HepG2 (cell line): Measurements from ENCODE around the gene PCSK2. TPM values are rescaled to one million over a fixed set of nuclear protein-coding genes. Genes with fewer than 3 reads are reported as not detected.
A peak's percentile ranks its signal among the peaks of the same experiment; 100 is the strongest.

Experiments
- ATAC-seq: fragments of 200-7000 bp; cut with Tn5 transposase; 3 replicates; pipeline ENCODE4 v1.9.1; 2020; ENCODE audit warnings: mild to moderate bottlenecking, moderate library complexity
- BruUV-seq: library from RNA; stranded (reverse); fragments of 400-500 nt; replicated peaks from 2 replicates; lab custom pipeline; 2021; lab: Mats Ljungman, UMichigan
- CTCF ChIA-PET: fragments of 300-600 bp; formaldehyde crosslinking; extraction: SDS; loops from one replicate; lab custom pipeline; 2021; ENCODE audit warnings: low total read pairs, inconsistent platforms, low intra/inter-chr PET ratio; lab: Yijun Ruan, JAX
- POLR2A ChIA-PET: fragments of 350-600 bp; sonication (Branson Sonifier 250); formaldehyde crosslinking; loops from one replicate; lab custom pipeline; 2020; ENCODE audit warnings: antibody characterized with exemption, inconsistent platforms; lab: Yijun Ruan, JAX
- DNase-seq: peaks from one replicate; pipeline ENCODE4 v3.0.0-alpha.2; 2015; ENCODE audit warnings: low spot score
- FAIRE-seq: peaks from 3 replicates; lab custom pipeline; 2011; peaks lifted over from hg19 to GRCh38; lab: Jason Lieb, UNC
- H2AFZ ChIP-seq: one replicate; pipeline ENCODE4 v1.6.1; 2011; ENCODE audit warnings: low read length, inconsistent platforms
- H3K27ac ChIP-seq: fragments of 300-600 bp; 3 replicates; pipeline ENCODE4 v1.8.0; 2011; ENCODE audit warnings: mixed run types, mild to moderate bottlenecking, mixed read lengths, low read length, inconsistent platforms; ENCODE audit not compliant: insufficient read depth; ENCODE audit errors: extremely low read length
- H3K27me3 ChIP-seq, 2 experiments: fragments of 200-600 bp in 1 of 2; 2 replicates in 1 of 2; 3 replicates in 1 of 2; pipeline versions ENCODE4 v1.6.0 to v1.8.0; 2011; ENCODE audit warnings: low read length in 2 of 2, mild to moderate bottlenecking in 2 of 2, moderate library complexity in 2 of 2, inconsistent platforms in 1 of 2; ENCODE audit not compliant: insufficient read depth in 2 of 2, control insufficient read depth in 1 of 2
- H3K36me3 ChIP-seq, 2 experiments: fragments of 200-600 bp in 1 of 2; replicated peaks in 1 of 2; 2 replicates in 1 of 2; 3 replicates in 1 of 2; pipeline versions ENCODE4 v1.5.1 to v1.8.0; 2011; ENCODE audit warnings: low read length in 2 of 2, inconsistent platforms in 1 of 2; ENCODE audit not compliant: insufficient read depth in 2 of 2, control insufficient read depth in 1 of 2
- H3K4me1 ChIP-seq: 2 replicates; pipeline ENCODE4 v1.5.1; 2012; ENCODE audit warnings: low read length, inconsistent platforms; ENCODE audit not compliant: insufficient read depth
- H3K4me2 ChIP-seq: 2 replicates; pipeline ENCODE4 v1.6.0; 2011; ENCODE audit warnings: low read depth, low read length, inconsistent platforms
- H3K4me3 ChIP-seq, 3 experiments: fragments of 200-600 bp in 1 of 3; sonication (generic), shearing (Covaris generic) in 1 of 3; replicated peaks in 1 of 3; 2 replicates each; pipeline ENCODE4 v1.5.1; 2011 to 2016; ENCODE audit warnings: low read length in 3 of 3, inconsistent platforms in 2 of 3, low read depth in 2 of 3, mild to moderate bottlenecking in 2 of 3, control low read depth in 1 of 3, mixed read lengths in 1 of 3; ENCODE audit not compliant: insufficient read depth in 1 of 3
- H3K79me2 ChIP-seq: one replicate; pipeline ENCODE4 v1.6.1; 2011; ENCODE audit warnings: low read length, inconsistent platforms; ENCODE audit not compliant: insufficient read depth
- H3K9ac ChIP-seq: 2 replicates; pipeline ENCODE4 v1.6.0; 2011; ENCODE audit warnings: mild to moderate bottlenecking, low read depth, low read length, inconsistent platforms; ENCODE audit not compliant: insufficient read depth
- H3K9me3 ChIP-seq: 2 replicates; pipeline ENCODE4 v1.5.1; 2012; ENCODE audit warnings: mild to moderate bottlenecking, low read length
- H4K20me1 ChIP-seq: 2 replicates; pipeline ENCODE4 v1.6.0; 2011; ENCODE audit warnings: inconsistent platforms, mild to moderate bottlenecking, low read length, moderate library complexity; ENCODE audit not compliant: insufficient read depth
- CEBPB ChIP-seq: IDR thresholded peaks from 2 replicates; pipeline ENCODE4 v1.6.1; 2011; ENCODE audit warnings: low read depth, low read length, improper control_type of control experiment, borderline replicate concordance
- GABPA ChIP-seq, 2 experiments: IDR thresholded peaks; 2 replicates each; pipeline ENCODE4 v1.6.1; 2011 to 2016; ENCODE audit warnings: low read depth in 2 of 2, low read length in 1 of 2, missing biosample characterization in 1 of 2, missing genetic modification characterization in 1 of 2
- HDAC6 ChIP-seq: fragments of 200-600 bp; sonication (generic); IDR thresholded peaks from 2 replicates; pipeline ENCODE4 v1.7.0; 2017; ENCODE audit warnings: mild to moderate bottlenecking, antibody characterized with exemption, low read length, low read depth
- SOX6 ChIP-seq, 2 experiments: fragments of 450-650 bp in 1 of 2; sonication (generic) in 1 of 2; formaldehyde crosslinking in 1 of 2; IDR thresholded peaks; 2 replicates each; pipeline versions ENCODE4 v1.4.0 to v1.6.1; 2017 to 2020; ENCODE audit warnings: antibody characterized with exemption in 1 of 2, mild to moderate bottlenecking in 1 of 2, missing genetic modification reagents in 1 of 2
- SPEN ChIP-seq: sonication (generic); formaldehyde crosslinking; IDR thresholded peaks from 2 replicates; pipeline ENCODE4 v1.5.1; 2020; ENCODE audit warnings: low read depth, mild to moderate bottlenecking, missing genetic modification reagents
- SUZ12 ChIP-seq: fragments of 150-350 bp; IDR thresholded peaks from 2 replicates; pipeline ENCODE4 v1.6.1; 2014; ENCODE audit warnings: low read depth, low read length
- ZMYM2 ChIP-seq: sonication (generic); formaldehyde crosslinking; IDR thresholded peaks from 2 replicates; pipeline ENCODE4 v1.8.0; 2022; ENCODE audit warnings: mild to moderate bottlenecking, missing genetic modification reagents
- ZNF136 ChIP-seq: sonication (generic); formaldehyde crosslinking; IDR thresholded peaks from 2 replicates; pipeline ENCODE4 v1.8.1; 2022; ENCODE audit warnings: low read depth, mild to moderate bottlenecking, moderate library complexity, missing genetic modification reagents
- ZNF224 ChIP-seq: sonication (generic); formaldehyde crosslinking; IDR thresholded peaks from 2 replicates; pipeline ENCODE4 v1.5.0; 2020; ENCODE audit warnings: mild to moderate bottlenecking, missing genetic modification reagents
- ZNF44 ChIP-seq: sonication (generic); formaldehyde crosslinking; IDR thresholded peaks from 2 replicates; pipeline ENCODE4 v1.5.1; 2020; ENCODE audit warnings: mild to moderate bottlenecking, missing genetic modification reagents
- ZNF547 ChIP-seq: sonication (generic); formaldehyde crosslinking; IDR thresholded peaks from 2 replicates; pipeline ENCODE4 v1.5.1; 2020; ENCODE audit warnings: mild to moderate bottlenecking, missing genetic modification reagents
- ZNF629 ChIP-seq: sonication (generic); formaldehyde crosslinking; conservative IDR thresholded peaks from 2 replicates; pipeline ENCODE4 v1.5.0; 2020; ENCODE audit warnings: missing genetic modification reagents
- ZNF883 ChIP-seq: sonication (generic); formaldehyde crosslinking; IDR thresholded peaks from 2 replicates; pipeline ENCODE4 v1.5.1; 2020; ENCODE audit warnings: mild to moderate bottlenecking, missing genetic modification reagents; ENCODE audit errors: not compliant biosample characterization
- WGBS: methylation state at CpG from one replicate; pipeline ENCODE4 v1.1.6; 2017; ENCODE audit warnings: low lambda C conversion rate; 5-methylcytosine and 5-hydroxymethylcytosine counted together
- in situ Hi-C: cut with HindIII; loops from 2 replicates; pipeline ENCODE4 v1.10.0; 2017; ENCODE audit warnings: low pct_unique_long_range_greater_than_20kb; ENCODE audit not compliant: extremely low pct_ligation_motif_present
- intact Hi-C: fragments of 100-400 bp; cut with micrococcal nuclease; formaldehyde crosslinking; loops from one replicate; pipeline ENCODE4 v1.10.0; 2022; ENCODE audit not compliant: unreplicated experiment
- polyA plus RNA-seq, 8 experiments: library from polyadenylated mRNA; depleted of rRNA in 3 of 8; stranded (reverse) in 7 of 8; unstranded in 1 of 8; fragments of >200 nt; fragmentation: Illumina TruSeq in 4 of 8; extraction: Trizol in 4 of 8; gene quantifications; 2 replicates each; pipeline versions ENCODE4 v1.2.1 to v1.2.3, GENCODE V29; 2011 to 2016; ENCODE audit warnings: low read depth in 4 of 8, missing spikeins in 1 of 8, mixed read lengths in 1 of 8; ENCODE audit not compliant: insufficient read depth in 1 of 8
- total RNA-seq, 5 experiments: library from RNA; depleted of rRNA; stranded (reverse); fragments of >200 nt; fragmentation: Illumina TruSeq; extraction: Trizol; gene quantifications; 2 replicates each; pipeline ENCODE4 v1.2.3, GENCODE V29; 2016; ENCODE audit warnings: low read depth in 1 of 5

PCSK2 gene
- total and polyA plus RNA-seq, 2 of the 13 experiments (the other 11 are each of a cell fraction or from before 2014, with no cell fraction given) = not detected

DNA sequence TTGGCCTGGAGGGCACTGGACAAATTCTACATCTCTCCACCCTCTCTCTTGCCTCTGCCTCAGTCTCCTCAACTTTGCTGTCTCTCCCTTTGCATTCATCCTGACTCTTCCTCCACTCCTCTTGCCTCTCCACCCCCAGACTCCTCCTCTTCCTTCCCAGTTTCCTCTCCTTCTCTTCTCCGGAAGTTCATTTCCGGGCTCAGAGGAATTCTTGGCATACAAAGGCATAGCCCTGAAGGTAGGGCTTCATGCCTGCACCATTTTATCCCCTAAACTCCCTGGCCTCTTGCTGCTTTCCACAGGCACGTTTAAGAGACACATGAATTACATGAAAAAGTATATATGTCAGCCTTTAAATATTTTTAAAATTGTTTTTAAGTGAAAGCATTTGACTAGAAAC lies 293.7 kb downstream of the PCSK2 start:
- BruUV-seq = no TSS peak
- no peaks in the 10 kb centered on the region for H3K9me3 ChIP-seq
- no peak overlapping the region for H2AFZ ChIP-seq
- intact Hi-C loops (no loop called here), in situ Hi-C loops (loop anchor here (25.0 kb wide), 1 partner anchor 767 kb away; the partner anchor contains the start of gene ZNF133)
- no peaks in the 10 kb centered on the region for H3K79me2 ChIP-seq
- no peak overlapping the region for H3K9ac ChIP-seq
- H4K20me1 ChIP-seq = no peaks in the 10 kb centered on the region
- no peak for ATAC-seq
- H3K27ac ChIP-seq = no peak overlapping the region
- ChIA-PET CTCF (no interaction called here), POLR2A (no interaction called here)
- H3K27me3 ChIP-seq = peaks cover 6 to 41% of the 10 kb centered on the region in 2 experiments; a peak in 4 of 5 replicates
- no peak for FAIRE-seq
- TF ChIP-seq ZMYM2 (CRISPR knock-in tag) (no peak), ZNF883 (CRISPR knock-in tag) (no peak), GABPA (IDR thresholded peaks at IDR 0.05; ENCODE audit: low read depth, low read length) (no peak), GABPA (CRISPR knock-in tag; IDR thresholded peaks at IDR 0.05; ENCODE audit: low read depth) (peak; percentile 67)
- 22% methylated on average over 3 of the region's 3 CpGs for WGBS
- H3K4me2 ChIP-seq = no peak overlapping the region
- no peaks in the 10 kb centered on the region for H3K4me1 ChIP-seq
- no peak for DNase-seq
- H3K36me3 ChIP-seq = no peaks in the 10 kb centered on the region
- no peak overlapping the region for H3K4me3 ChIP-seq

DNA sequence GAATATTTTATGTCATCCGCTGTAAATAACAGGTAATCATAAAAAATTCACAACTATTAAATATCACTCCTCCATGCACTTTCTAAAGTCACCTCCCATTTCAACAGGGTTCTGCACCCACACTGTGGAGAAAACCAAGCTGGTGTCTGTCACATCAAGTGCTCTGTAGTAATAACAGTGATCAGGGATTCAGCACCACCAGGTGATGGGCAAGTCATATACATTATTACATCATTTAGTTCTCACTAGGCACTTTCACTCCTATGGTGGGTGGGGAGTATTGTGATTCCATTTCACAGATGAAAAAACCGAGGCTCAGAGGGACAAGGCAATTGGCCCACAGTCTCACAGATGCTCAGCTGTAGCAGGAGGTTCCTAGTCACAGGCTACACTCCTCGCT lies 295.7 kb downstream of the PCSK2 start:
- TF ChIP-seq ZNF136 (no peak), ZNF224 (no peak), SOX6 (IDR thresholded peaks at IDR 0.05) (no peak), SOX6 (CRISPR knock-in tag; IDR thresholded peaks at IDR 0.05) (no peak), CEBPB (peak; percentile 23; the same call in 1 of the 2 replicates), HDAC6 (no peak), ZNF547 (no peak), ZNF44 (CRISPR knock-in tag) (no peak), SUZ12 (no peak), SPEN (CRISPR knock-in tag) (no peak), ZNF629 (CRISPR knock-in tag) (0 out of 2 replicates have a peak, but pooled peaks have one; percentile 23)
- ATAC-seq (no peak), DNase-seq (no peak), FAIRE-seq (no peak)
- peaks cover 6 to 41% of the 10 kb centered on the region in 2 experiments; a peak in 4 of 5 replicates for H3K27me3 ChIP-seq
- H2AFZ ChIP-seq = no peak overlapping the region
- H3K4me3 ChIP-seq = no peak overlapping the region
- no peaks in the 10 kb centered on the region for H3K36me3 ChIP-seq
- no peaks in the 10 kb centered on the region for H3K79me2 ChIP-seq
- H3K27ac ChIP-seq = no peak overlapping the region
- intact Hi-C loops = no loop called here
- WGBS = 44% methylated on average over 3 of the region's 3 CpGs
- H3K4me2 ChIP-seq = no peak overlapping the region
- in situ Hi-C loops = loop anchor here (25.0 kb wide), 1 partner anchor 765 kb away; the partner anchor contains the start of gene ZNF133
- no peak overlapping the region for H3K9ac ChIP-seq
- CTCF ChIA-PET = no interaction called here
- POLR2A ChIA-PET = no interaction called here
- H3K4me1 ChIP-seq = no peaks in the 10 kb centered on the region
- no peaks in the 10 kb centered on the region for H3K9me3 ChIP-seq
- BruUV-seq = no TSS peak
- H4K20me1 ChIP-seq = no peaks in the 10 kb centered on the region
